ENCODE results near the gene PCMT1.

DNA sequence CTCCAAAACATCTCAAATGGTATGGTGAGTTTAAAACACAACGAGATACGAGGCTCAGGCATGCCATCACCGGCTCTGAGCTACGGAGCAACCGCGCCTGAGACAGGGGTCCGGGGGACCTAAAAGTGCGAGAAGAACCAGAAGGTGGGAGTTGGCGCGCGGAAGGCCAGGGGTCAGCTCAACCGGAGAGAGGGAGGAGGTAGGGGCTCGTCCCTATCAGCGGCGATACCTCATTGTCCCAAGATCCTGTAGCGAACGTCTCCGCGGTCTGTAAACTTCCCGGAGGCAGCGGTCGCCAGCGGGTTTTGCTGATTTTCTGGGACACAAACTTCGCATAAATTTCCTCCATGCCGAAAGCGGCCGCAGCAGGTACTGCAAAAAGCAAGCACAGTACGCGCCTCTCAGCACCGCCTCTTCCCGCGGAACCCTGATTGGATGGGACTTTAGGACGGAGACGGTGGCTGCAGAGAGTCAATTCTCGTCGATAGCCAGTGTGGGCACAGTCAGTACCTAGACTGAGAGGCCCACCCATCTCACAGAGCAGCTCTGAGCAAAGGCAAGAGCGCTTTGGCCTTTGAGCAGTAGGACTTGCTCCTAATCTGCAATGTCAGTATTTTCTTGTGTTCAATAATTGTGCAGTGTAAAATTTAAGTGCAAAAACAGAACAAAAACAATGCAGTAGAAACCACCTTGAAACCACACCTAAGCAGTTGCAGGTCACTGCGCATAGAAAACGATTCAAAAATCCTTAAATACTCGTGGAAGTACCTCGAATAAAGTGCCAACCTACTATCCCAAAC is 3.2 kb upstream of the PCMT1 start, which contains the start of gene NUP43:
- TF ChIP-seq, protein P1, sequence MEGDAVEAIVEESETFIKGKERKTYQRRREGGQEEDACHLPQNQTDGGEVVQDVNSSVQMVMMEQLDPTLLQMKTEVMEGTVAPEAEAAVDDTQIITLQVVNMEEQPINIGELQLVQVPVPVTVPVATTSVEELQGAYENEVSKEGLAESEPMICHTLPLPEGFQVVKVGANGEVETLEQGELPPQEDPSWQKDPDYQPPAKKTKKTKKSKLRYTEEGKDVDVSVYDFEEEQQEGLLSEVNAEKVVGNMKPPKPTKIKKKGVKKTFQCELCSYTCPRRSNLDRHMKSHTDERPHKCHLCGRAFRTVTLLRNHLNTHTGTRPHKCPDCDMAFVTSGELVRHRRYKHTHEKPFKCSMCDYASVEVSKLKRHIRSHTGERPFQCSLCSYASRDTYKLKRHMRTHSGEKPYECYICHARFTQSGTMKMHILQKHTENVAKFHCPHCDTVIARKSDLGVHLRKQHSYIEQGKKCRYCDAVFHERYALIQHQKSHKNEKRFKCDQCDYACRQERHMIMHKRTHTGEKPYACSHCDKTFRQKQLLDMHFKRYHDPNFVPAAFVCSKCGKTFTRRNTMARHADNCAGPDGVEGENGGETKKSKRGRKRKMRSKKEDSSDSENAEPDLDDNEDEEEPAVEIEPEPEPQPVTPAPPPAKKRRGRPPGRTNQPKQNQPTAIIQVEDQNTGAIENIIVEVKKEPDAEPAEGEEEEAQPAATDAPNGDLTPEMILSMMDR (conservative IDR thresholded peaks at IDR 0.05; ENCODE audit: low read length): peak; percentile 67
- TF ChIP-seq EZH2phosphoT487 (IDR thresholded peaks at IDR 0.05; ENCODE audit: borderline replicate concordance, low read depth, low read length): no peak

Measured in OCI-LY7 (cell line).